ENCODE data around the gene ADGRG1. TPM values are rescaled to one million over a fixed set of nuclear protein-coding genes. Genes with fewer than 3 reads are reported as not detected.
A peak's percentile ranks its signal among the peaks of the same experiment; 100 is the strongest.

Gene ADGRG1
- total RNA-seq, 3 donors from 2014 or later (not counting 1 experiment from before 2014, with no cell fraction given) = 830 to 949 (median 858) TPM

DNA sequence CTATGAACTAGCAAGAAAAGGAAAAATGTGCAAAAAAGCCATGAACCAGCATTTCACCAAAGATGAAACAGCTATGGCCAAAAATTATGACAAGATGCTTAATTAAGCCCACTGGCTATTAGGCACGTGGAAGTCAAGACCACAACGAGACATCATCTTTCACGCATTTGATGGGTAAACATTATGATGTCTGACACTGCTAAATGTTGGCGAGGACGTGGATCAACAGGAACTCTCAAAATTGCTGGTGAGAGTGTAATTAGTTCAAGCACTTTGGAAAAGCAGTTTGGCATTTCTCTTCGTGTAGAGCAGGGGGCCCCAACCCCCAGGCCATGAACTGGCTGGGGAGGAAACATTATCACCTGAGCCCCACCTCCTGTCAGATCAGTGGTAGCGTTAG, 39.6 kb upstream of the ADGRG1 start:
- Histone ChIP-seq H3K27me3 (ENCODE audit: control insufficient read depth, insufficient read depth, low read length) (no peaks in the 10 kb centered on the region), H3K9me3 (ENCODE audit: control insufficient read depth, insufficient read depth, low read length) (no peaks in the 10 kb centered on the region), H3K36me3 (ENCODE audit: control insufficient read depth, insufficient read depth, low read length) (no peaks in the 10 kb centered on the region), H3K27ac (ENCODE audit: low read length) (peak overlapping the region; percentile 92), H3K4me1 (ENCODE audit: control insufficient read depth, insufficient read depth, low read length) (peaks cover 86% of the 10 kb centered on the region), H3K4me3 (ENCODE audit: low read length) (no peak overlapping the region)
- WGBS (ENCODE audit: insufficient coverage) = 32% methylated on average over 7 of the region's 7 CpGs
- DNase-seq (peak in 1 of 2 donors; percentile 40), ATAC-seq (peak in 2 of 3 donors; percentile 2 to 13)
- H3K4me1 Mint-ChIP-seq = peaks cover 81 to 86% of the 10 kb centered on the region in 2 donors
- peak overlapping the region; percentile 69 for H3K4me3 Mint-ChIP-seq
- no peaks in the 10 kb centered on the region for H3K36me3 Mint-ChIP-seq
- TF ChIP-seq, protein P1, sequence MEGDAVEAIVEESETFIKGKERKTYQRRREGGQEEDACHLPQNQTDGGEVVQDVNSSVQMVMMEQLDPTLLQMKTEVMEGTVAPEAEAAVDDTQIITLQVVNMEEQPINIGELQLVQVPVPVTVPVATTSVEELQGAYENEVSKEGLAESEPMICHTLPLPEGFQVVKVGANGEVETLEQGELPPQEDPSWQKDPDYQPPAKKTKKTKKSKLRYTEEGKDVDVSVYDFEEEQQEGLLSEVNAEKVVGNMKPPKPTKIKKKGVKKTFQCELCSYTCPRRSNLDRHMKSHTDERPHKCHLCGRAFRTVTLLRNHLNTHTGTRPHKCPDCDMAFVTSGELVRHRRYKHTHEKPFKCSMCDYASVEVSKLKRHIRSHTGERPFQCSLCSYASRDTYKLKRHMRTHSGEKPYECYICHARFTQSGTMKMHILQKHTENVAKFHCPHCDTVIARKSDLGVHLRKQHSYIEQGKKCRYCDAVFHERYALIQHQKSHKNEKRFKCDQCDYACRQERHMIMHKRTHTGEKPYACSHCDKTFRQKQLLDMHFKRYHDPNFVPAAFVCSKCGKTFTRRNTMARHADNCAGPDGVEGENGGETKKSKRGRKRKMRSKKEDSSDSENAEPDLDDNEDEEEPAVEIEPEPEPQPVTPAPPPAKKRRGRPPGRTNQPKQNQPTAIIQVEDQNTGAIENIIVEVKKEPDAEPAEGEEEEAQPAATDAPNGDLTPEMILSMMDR (IDR thresholded peaks at IDR 0.05) = no peak
- peak overlapping the region; percentile 94 to 97 for H3K27ac Mint-ChIP-seq
- intact Hi-C loops (cut with micrococcal nuclease) = loop anchor here (1.0 kb wide), 1 partner anchor 11 kb away; no protein-coding TSS in a partner anchor
- no peaks in the 10 kb centered on the region for H3K9me3 Mint-ChIP-seq
- no peaks in the 10 kb centered on the region for H3K27me3 Mint-ChIP-seq (ENCODE audit: low read depth in 2 of 2)

DNA sequence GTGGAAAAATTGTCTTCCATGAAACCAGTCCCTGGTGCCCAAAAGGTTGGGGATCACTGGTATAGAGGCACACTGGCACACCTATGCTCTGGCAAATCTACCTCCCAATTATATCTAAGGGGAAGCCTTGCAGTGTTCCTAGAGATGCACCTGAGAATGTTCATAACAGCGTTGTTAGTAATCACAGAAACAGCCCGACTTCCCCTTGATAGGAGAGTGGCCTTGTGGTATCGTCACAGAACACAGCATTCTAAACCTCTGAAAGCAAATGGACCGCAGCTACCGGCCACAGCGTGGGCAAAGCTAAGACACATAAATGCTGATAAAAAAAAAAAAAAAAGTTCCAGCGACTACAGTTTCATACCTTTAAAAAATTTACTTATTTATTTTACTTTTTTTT, 39.1 kb upstream of the ADGRG1 start:
- TF ChIP-seq, protein P1 (IDR thresholded peaks at IDR 0.05) = no peak
- Mint-ChIP-seq H3K36me3 (peaks cover 3% of the 10 kb centered on the region), H3K27ac (peak overlapping the region; percentile 94 to 97), H3K4me1 (peaks cover 79 to 87% of the 10 kb centered on the region in 2 donors), H3K27me3 (ENCODE audit: low read depth in 2 of 2) (no peaks in the 10 kb centered on the region), H3K9me3 (no peaks in the 10 kb centered on the region), H3K4me3 (peak overlapping the region; percentile 69)
- no peaks in the 10 kb centered on the region for H3K36me3 ChIP-seq (ENCODE audit: control insufficient read depth, insufficient read depth, low read length)
- intact Hi-C loops (cut with micrococcal nuclease) = loop anchor here (1.0 kb wide), 1 partner anchor 11 kb away; no protein-coding TSS in a partner anchor
- WGBS (ENCODE audit: insufficient coverage) = 34% methylated on average over 7 of the region's 7 CpGs
- H3K4me3 ChIP-seq (ENCODE audit: low read length) = no peak overlapping the region
- peaks cover 87% of the 10 kb centered on the region for H3K4me1 ChIP-seq (ENCODE audit: control insufficient read depth, insufficient read depth, low read length)
- DNase-seq = peak; percentile 71 to 72
- H3K27ac ChIP-seq (ENCODE audit: low read length) = peak overlapping the region; percentile 92
- H3K27me3 ChIP-seq (ENCODE audit: control insufficient read depth, insufficient read depth, low read length) = no peaks in the 10 kb centered on the region
- no peaks in the 10 kb centered on the region for H3K9me3 ChIP-seq (ENCODE audit: control insufficient read depth, insufficient read depth, low read length)
- peak; percentile 17 to 64 (median 52) for ATAC-seq

DNA sequence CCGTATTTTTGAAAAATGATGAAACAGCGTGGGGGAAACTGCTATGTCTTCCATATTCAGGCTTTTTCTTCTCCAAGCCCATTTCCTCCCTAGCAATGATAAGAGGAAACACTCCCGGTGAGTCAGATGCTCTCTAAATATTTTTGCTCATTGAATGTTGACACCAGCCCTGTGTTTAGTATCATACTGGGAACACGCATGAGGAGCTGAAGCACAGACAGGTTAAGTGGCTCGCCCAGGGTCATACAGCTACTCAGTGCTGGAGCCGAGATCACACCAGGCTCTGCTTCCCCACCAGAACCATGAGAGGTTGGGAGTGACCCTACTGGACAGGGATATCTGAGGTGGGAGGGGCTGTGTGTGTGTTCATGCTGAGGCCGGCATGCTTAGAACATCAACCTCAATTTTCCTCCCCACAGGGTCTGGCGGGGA, 37.8 kb upstream of the ADGRG1 start:
- Histone ChIP-seq H3K9me3 (ENCODE audit: control insufficient read depth, insufficient read depth, low read length) (peaks cover 2% of the 10 kb centered on the region), H3K27me3 (ENCODE audit: control insufficient read depth, insufficient read depth, low read length) (no peaks in the 10 kb centered on the region), H3K4me3 (ENCODE audit: low read length) (no peak overlapping the region), H3K36me3 (ENCODE audit: control insufficient read depth, insufficient read depth, low read length) (peaks cover 2% of the 10 kb centered on the region), H3K27ac (ENCODE audit: low read length) (peak overlapping the region; percentile 89), H3K4me1 (ENCODE audit: control insufficient read depth, insufficient read depth, low read length) (peaks cover 82% of the 10 kb centered on the region)
- Mint-ChIP-seq H3K27ac (peak overlapping the region; percentile 94 to 97), H3K27me3 (ENCODE audit: low read depth in 2 of 2) (no peaks in the 10 kb centered on the region), H3K36me3 (peaks cover 16% of the 10 kb centered on the region), H3K4me1 (peaks cover 78 to 87% of the 10 kb centered on the region in 2 donors), H3K4me3 (peak overlapping the region; percentile 68), H3K9me3 (peaks cover 1 to 2% of the 10 kb centered on the region in 2 donors)
- WGBS (ENCODE audit: insufficient coverage) = 39% methylated on average over 6 of the region's 8 CpGs
- TF ChIP-seq, protein P1 (IDR thresholded peaks at IDR 0.05) = no peak
- peak in 1 of 3 donors; percentile 14 for ATAC-seq
- intact Hi-C loops (cut with micrococcal nuclease) = loop anchor here (1.0 to 5.0 kb wide), 3 partner anchors 12 to 147 kb away; partner anchors contain the start of gene KATNB1
- DNase-seq = peak in 1 of 2 donors; percentile 42
